Heart left ventricle (tissue), 16 donors: ENCODE results near the gene SCYL2. TPM values are rescaled to one million over a fixed set of nuclear protein-coding genes. Genes with fewer than 3 reads are reported as not detected.
"Not testable (repeated sequence)": the region's sequence is repeated elsewhere in the genome, so short reads cannot be mapped to it uniquely, and the experiment has no call there.

Source experiments
- ATAC-seq, 4 donors: fragments of 200-7000 bp; cut with Tn5 transposase; one replicate each; pipeline ENCODE4 v1.9.1; 2020 to 2022; ENCODE audit warnings: moderate library complexity in 4 of 4, mild to moderate bottlenecking in 3 of 4, moderate number of reproducible peaks in 1 of 4
- DNase-seq, 5 donors: peaks; one replicate each; pipeline ENCODE4 v3.0.0-alpha.2; 2020
- H3K27ac ChIP-seq, 12 donors: fragments of 200-600 bp; sonication (generic) in 4 of 12; one replicate each; pipeline versions ENCODE4 v1.5.0 to v1.8.0; 2016 to 2022; ENCODE audit warnings: mild to moderate bottlenecking in 2 of 12
- H3K27me3 ChIP-seq, 9 donors: fragments of 200-600 bp; sonication (generic) in 2 of 9; one replicate each; pipeline versions ENCODE4 v1.5.1 to v1.8.0; 2016 to 2022; ENCODE audit warnings: mild to moderate bottlenecking in 3 of 9
- H3K36me3 ChIP-seq, 9 donors: fragments of 200-600 bp; sonication (generic) in 2 of 9; one replicate each; pipeline versions ENCODE4 v1.5.0 to v1.8.0; 2018 to 2022; ENCODE audit warnings: mild to moderate bottlenecking in 2 of 9
- H3K4me1 ChIP-seq, 12 donors: fragments of 200-600 bp; sonication (generic) in 4 of 12; one replicate each; pipeline versions ENCODE4 v1.5.0 to v1.8.0; 2016 to 2022; ENCODE audit warnings: mild to moderate bottlenecking in 3 of 12
- H3K4me3 ChIP-seq, 12 donors: fragments of 200-600 bp; sonication (generic) in 4 of 12; one replicate each; pipeline versions ENCODE4 v1.5.0 to v1.8.0; 2017 to 2022; ENCODE audit warnings: mild to moderate bottlenecking in 9 of 12, moderate library complexity in 4 of 12
- H3K9me3 ChIP-seq, 12 donors: fragments of 200-600 bp; sonication (generic) in 4 of 12; one replicate each; pipeline versions ENCODE4 v1.5.0 to v1.8.0; 2016 to 2022; ENCODE audit warnings: mild to moderate bottlenecking in 1 of 12
- CTCF ChIP-seq, 12 donors: fragments of 200-600 bp; sonication (generic) in 4 of 12; IDR thresholded peaks; one replicate each; pipeline versions ENCODE4 v1.5.0 to v1.8.0; 2018 to 2022; ENCODE audit warnings: antibody characterized with exemption in 12 of 12, mild to moderate bottlenecking in 5 of 12
- POLR2A ChIP-seq, 2 donors: fragments of 450-650 bp; IDR thresholded peaks; one replicate each; pipeline ENCODE4 v1.6.1; 2017; ENCODE audit warnings: antibody characterized with exemption in 2 of 2, mild to moderate bottlenecking in 2 of 2, moderate library complexity in 2 of 2
- WGBS, 4 donors: extraction: QIAGEN DNeasy Blood & Tissue Kit in 2 of 4; methylation state at CpG; one replicate each; pipeline versions ENCODE4 v1.1.5 to v1.1.7; 2013 to 2018; 5-methylcytosine and 5-hydroxymethylcytosine counted together
- intact Hi-C, 10 donors: fragments of 100-400 bp; cut with DNase I; formaldehyde crosslinking; loops; one replicate each; pipeline versions ENCODE4 v1.11.1 to v1.14.2; 2022
- polyA plus RNA-seq, 2 donors: library from polyadenylated mRNA; stranded (reverse); fragments of 200-250 nt; gene quantifications; one replicate each; pipeline ENCODE4 v1.2.3, GENCODE V29; 2013
- total RNA-seq, 9 donors: library from RNA; depleted of rRNA in 2 of 9; stranded (reverse); fragments of >200 nt in 2 of 9; fragmentation: NEBNext Ultra II Directional in 3 of 9; extraction: Animal tissue kit (Norgen Biotek cat#: 25700) in 3 of 9; gene quantifications; one replicate each; pipeline versions ENCODE4 v1.1.0 to v1.2.4, GENCODE V29; 2016 to 2023
- donor health status: ischemic (EF 13 %, LVEDD 7.1; RV severe dilation, severe dysfunction).
- donor health status: healthy with polysubstance abuse.
- donor health status: DM: no; HTN: yes; CAD: no.
- donor health status: DM: no; HTN: no; CAD: no.
- donor health status: ischemic (EF 25% LVEDD 6.9; RV normal size, moderate dysfunction).
- donor health status: ischemic (EF 25% LVEDD 5.7; RV mildly dilated, moderate dysfunction).
- donor health status: healthy.
- donor health status: DM: yes; HTN: yes; CAD: no.
- donor health status: ischemic (EF 35%, LVEDD 5.7; RV mildly dilated, moderate dysfunction).
- donor health status: nonischemic (EF 11% LVEDD 7.7; RV severe dilation, severe dysfunction).
- donor health status: DM: yes; HTN: yes; CAD: no.
- donor health status: PGD.
- donor health status: ischemic (EF 29% LVEDD 5.4; RV normal size, mild dysfunction).
- donor health status: nonischemic (EF 23%, LVEDD 6.1; RV moderate dilation, normal function).

The SCYL2 gene
- total and polyA plus RNA-seq, 11 donors = 8.1 to 41.3 (median 30.2) TPM

DNA sequence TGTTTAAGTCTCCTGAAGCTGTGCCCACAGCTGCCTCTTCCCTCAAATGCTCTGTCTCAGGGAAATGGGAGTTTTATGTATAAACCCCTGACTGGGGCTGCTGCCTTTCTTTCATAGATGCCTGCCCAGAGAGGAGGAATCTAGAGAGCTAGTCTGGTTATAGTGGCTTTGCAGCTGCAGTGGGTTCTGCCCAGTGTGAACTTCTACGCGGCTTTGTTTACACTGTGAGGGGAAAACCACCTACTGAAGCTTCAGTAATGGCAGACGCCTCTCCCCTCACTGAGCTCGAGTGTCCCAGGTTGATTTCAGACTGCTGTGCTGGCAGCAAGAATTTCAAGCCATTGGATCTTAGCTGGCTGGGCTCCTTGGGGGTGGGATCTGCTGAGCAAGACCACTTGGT is 36.9 kb downstream of the SCYL2 start:
- H3K27ac ChIP-seq = no peak overlapping the region
- no peak overlapping the region for H3K4me3 ChIP-seq
- no peaks in the 10 kb centered on the region for H3K27me3 ChIP-seq
- TF ChIP-seq POLR2A (IDR thresholded peaks at IDR 0.05) (no peak), CTCF (IDR thresholded peaks at IDR 0.05) (no peak)
- intact Hi-C loops = no loop called here
- H3K36me3 ChIP-seq = peaks cover 0 to 66% (median 39%) of the 10 kb centered on the region in 9 donors
- H3K9me3 ChIP-seq = peaks cover 0 to 16% (median 0%) of the 10 kb centered on the region in 12 donors
- DNase-seq (no peak), ATAC-seq (no peak)
- WGBS, 4 donors = 82 to 97% (median 93%) methylated on average over 4 of the region's 4 CpGs
- H3K4me1 ChIP-seq = no peaks in the 10 kb centered on the region

GRCh38 chr12:100304334-100304733 is 37.4 kb downstream of the SCYL2 start:
- H3K4me1 ChIP-seq, DNase-seq, ATAC-seq, intact Hi-C loops, H3K27me3 ChIP-seq, H3K27ac ChIP-seq, H3K4me3 ChIP-seq: not testable (repeated sequence)
- 88 to 99% (median 97%) methylated on average over 3 to 7 of the region's 7 CpGs for WGBS, 4 donors
- peaks cover 0 to 61% (median 34%) of the 10 kb centered on the region in 9 donors for H3K36me3 ChIP-seq
- peaks cover 0 to 16% (median 0%) of the 10 kb centered on the region in 12 donors for H3K9me3 ChIP-seq

DNA sequence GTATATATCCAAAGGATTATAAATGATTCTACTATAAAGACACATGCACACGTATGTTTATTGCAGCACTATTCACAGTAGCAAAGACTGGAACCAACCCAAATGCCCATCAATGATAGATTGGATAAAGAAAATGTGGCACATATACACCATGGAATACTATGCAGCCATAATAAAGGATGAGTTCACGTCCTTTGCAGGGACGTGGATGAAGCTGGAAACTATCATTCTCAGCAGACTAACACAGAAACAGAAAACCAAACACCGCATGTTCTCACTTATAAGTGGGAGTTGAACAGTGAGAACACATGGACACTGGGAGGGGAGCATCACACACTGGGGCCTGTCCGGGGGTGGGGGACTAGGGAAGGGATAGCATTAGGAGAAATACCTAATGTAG is 41.2 kb downstream of the SCYL2 start:
- intact Hi-C loops, H3K4me1 ChIP-seq, DNase-seq, H3K27ac ChIP-seq, H3K4me3 ChIP-seq, H3K27me3 ChIP-seq, ATAC-seq: not testable (repeated sequence)
- peaks cover 0 to 11% (median 0%) of the 10 kb centered on the region in 12 donors for H3K9me3 ChIP-seq
- whole genome bisulfite sequencing, 4 donors = 95 to 98% (median 96%) methylated on average over 5 of the region's 5 CpGs
- H3K36me3 ChIP-seq = peaks cover 0 to 48% (median 36%) of the 10 kb centered on the region in 9 donors

DNA sequence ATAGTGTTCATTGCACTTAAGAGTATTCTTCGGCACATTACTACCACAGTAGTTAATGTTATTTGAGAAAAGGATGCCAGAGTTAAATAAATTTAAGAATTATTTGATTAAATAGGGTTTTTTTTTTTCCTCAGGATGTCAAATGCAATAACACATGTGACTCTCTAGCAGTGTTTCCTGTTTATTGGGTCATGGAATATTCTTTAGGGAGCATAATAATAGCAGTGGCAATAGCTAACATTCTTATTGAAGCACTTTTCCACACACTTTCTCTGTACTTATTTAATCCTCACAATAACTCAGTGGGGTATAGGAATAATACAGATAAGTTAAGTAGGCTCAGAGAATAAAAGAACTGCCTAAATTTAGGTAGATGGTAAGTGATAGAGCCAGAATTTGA is 44.3 kb downstream of the SCYL2 start:
- H3K27me3 ChIP-seq = no peaks in the 10 kb centered on the region
- peak overlapping the region in 4 of 12 donors; percentile 7 to 33 (median 22) for H3K27ac ChIP-seq
- no peak overlapping the region for H3K4me3 ChIP-seq
- WGBS, 4 donors = 55 to 75% (median 61%) methylated on average over 1 of the region's 1 CpG
- intact Hi-C loops = loop anchor here in 1 of 10 donors (5.0 kb wide), 1 partner anchor 44 kb away; the partner anchor contains the start of genes DEPDC4 and SCYL2
- H3K36me3 ChIP-seq = peaks cover 0 to 58% (median 46%) of the 10 kb centered on the region in 9 donors
- DNase-seq (no peak), ATAC-seq (no peak)
- H3K9me3 ChIP-seq = peaks cover 0 to 6% (median 0%) of the 10 kb centered on the region in 12 donors
- peaks cover 0 to 8% (median 0%) of the 10 kb centered on the region in 12 donors for H3K4me1 ChIP-seq
- TF ChIP-seq POLR2A (IDR thresholded peaks at IDR 0.05) (no peak), CTCF (IDR thresholded peaks at IDR 0.05) (no peak)

DNA sequence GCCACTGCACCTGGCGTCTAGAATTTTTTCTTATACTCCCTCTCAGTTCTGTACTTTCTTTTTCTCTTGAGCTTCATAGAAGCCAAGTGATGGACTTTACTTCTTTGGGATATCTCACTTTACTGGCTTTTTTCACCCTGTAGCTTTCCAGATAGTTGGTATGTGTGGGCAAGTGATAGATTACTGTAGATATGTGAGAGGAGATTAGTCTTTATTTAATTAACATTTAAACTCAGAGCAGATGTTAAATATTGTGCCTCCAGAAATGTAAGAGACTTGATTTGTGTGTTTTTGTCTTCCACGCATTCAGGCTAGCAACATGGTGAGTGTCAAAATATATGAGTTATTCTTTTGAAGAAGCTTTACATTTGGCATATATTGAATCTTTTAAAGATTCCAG is 50.4 kb downstream of the SCYL2 start:
- no peaks in the 10 kb centered on the region for H3K9me3 ChIP-seq
- WGBS, 4 donors = 96 to 97% (median 96%) methylated on average over 2 of the region's 2 CpGs
- no peaks in the 10 kb centered on the region for H3K27me3 ChIP-seq
- DNase-seq = no peak
- ATAC-seq = no peak
- no peaks in the 10 kb centered on the region for H3K4me1 ChIP-seq
- no peak overlapping the region for H3K27ac ChIP-seq
- no peak for TF ChIP-seq POLR2A (IDR thresholded peaks at IDR 0.05)
- TF ChIP-seq CTCF (IDR thresholded peaks at IDR 0.05) = no peak
- intact Hi-C loops = no loop called here
- H3K4me3 ChIP-seq = no peak overlapping the region
- H3K36me3 ChIP-seq = peaks cover 0 to 87% (median 75%) of the 10 kb centered on the region in 9 donors
